ENCODE measurements around the gene ATP6V1B1. TPM values are rescaled to one million over a fixed set of nuclear protein-coding genes. Genes with fewer than 3 reads are reported as not detected.

The ATP6V1B1 gene
- total and polyA plus RNA-seq, 7 donors = 0.16 to 1.9 (median 0.66) TPM; not detected in 4

- Histone ChIP-seq H3K36me3 (no peaks in the 10 kb centered on the region), H3K4me3 (no peak overlapping the region), H3K27ac (no peak overlapping the region), H3K9me3 (no peaks in the 10 kb centered on the region), H3K27me3 (peaks cover 0 to 3% (median 0%) of the 10 kb centered on the region in 3 donors), H3K4me1 (peaks cover 0 to 7% (median 0%) of the 10 kb centered on the region in 4 donors)
- peak; percentile 48 for DNase-seq
- no peak for TF ChIP-seq POLR2AphosphoS5 (IDR thresholded peaks at IDR 0.05)
- no peak for TF ChIP-seq EP300 (IDR thresholded peaks at IDR 0.05)
- TF ChIP-seq POLR2A (IDR thresholded peaks at IDR 0.05) = no peak
- no peak for TF ChIP-seq CTCF (IDR thresholded peaks at IDR 0.05)
- 83 to 89% methylated on average over 11 of the region's 11 CpGs for WGBS, 2 donors
- intact Hi-C loops (cut with DNase I) = loop anchor here (5.0 kb wide), 1 partner anchor 37 kb away; no protein-coding TSS in a partner anchor
Measured at GRCh38 chr2:71003966-71004755, 68.5 kb downstream of the ATP6V1B1 start.

- H3K27ac ChIP-seq = no peak overlapping the region
- DNase-seq = no peak
- peaks cover 0 to 3% (median 0%) of the 10 kb centered on the region in 3 donors for H3K27me3 ChIP-seq
- no peak overlapping the region for H3K4me3 ChIP-seq
- H3K4me1 ChIP-seq = peaks cover 0 to 7% (median 0%) of the 10 kb centered on the region in 4 donors
- 86 to 87% methylated on average over 6 of the region's 6 CpGs for WGBS, 2 donors
- H3K9me3 ChIP-seq = no peaks in the 10 kb centered on the region
- TF ChIP-seq CTCF (IDR thresholded peaks at IDR 0.05) = no peak
- H3K36me3 ChIP-seq = no peaks in the 10 kb centered on the region
- intact Hi-C loops (cut with DNase I) = loop anchor here (5.0 kb wide), 1 partner anchor 38 kb away; no protein-coding TSS in a partner anchor
Measured at GRCh38 chr2:71004857-71005256, 69.2 kb downstream of the ATP6V1B1 start.

- peaks cover 0 to 3% (median 0%) of the 10 kb centered on the region in 3 donors for H3K27me3 ChIP-seq
- H3K4me3 ChIP-seq = no peak overlapping the region
- no peak for TF ChIP-seq EP300 (IDR thresholded peaks at IDR 0.05)
- TF ChIP-seq CTCF (IDR thresholded peaks at IDR 0.05) = no peak
- TF ChIP-seq POLR2A (IDR thresholded peaks at IDR 0.05) = no peak
- no peak for TF ChIP-seq POLR2AphosphoS5 (IDR thresholded peaks at IDR 0.05)
- whole genome bisulfite sequencing, 2 donors = 80 to 85% methylated on average over 10 of the region's 10 CpGs
- no peaks in the 10 kb centered on the region for H3K36me3 ChIP-seq
- intact Hi-C loops (cut with DNase I) = no loop called here
- no peak overlapping the region for H3K27ac ChIP-seq
- H3K9me3 ChIP-seq = no peaks in the 10 kb centered on the region
- H3K4me1 ChIP-seq = peaks cover 0 to 7% (median 0%) of the 10 kb centered on the region in 4 donors
- no peak for DNase-seq
Measured at GRCh38 chr2:71005271-71006202, 69.8 kb downstream of the ATP6V1B1 start.

GRCh38 chr2:71006323-71006722 lies 70.6 kb downstream of the ATP6V1B1 start:
- no peak for DNase-seq
- Histone ChIP-seq H3K4me1 (peaks cover 0 to 1% (median 0%) of the 10 kb centered on the region in 4 donors), H3K27me3 (peaks cover 0 to 3% (median 0%) of the 10 kb centered on the region in 3 donors), H3K36me3 (no peaks in the 10 kb centered on the region), H3K4me3 (no peak overlapping the region), H3K27ac (no peak overlapping the region), H3K9me3 (no peaks in the 10 kb centered on the region)
- no peak for TF ChIP-seq POLR2AphosphoS5 (IDR thresholded peaks at IDR 0.05)
- no peak for TF ChIP-seq EP300 (IDR thresholded peaks at IDR 0.05)
- TF ChIP-seq CTCF (IDR thresholded peaks at IDR 0.05) = no peak
- no peak for TF ChIP-seq POLR2A (IDR thresholded peaks at IDR 0.05)
- intact Hi-C loops (cut with DNase I) = no loop called here
- WGBS, 2 donors = 66 to 70% methylated on average over 2 of the region's 2 CpGs

All from sigmoid colon (tissue), 7 donors.